ENCODE results near the gene ATOX1.
A peak's percentile ranks its signal among the peaks of the same experiment; 100 is the strongest.

The ATOX1 gene

GRCh38 chr5:151764801-151765200, 6.4 kb upstream of the ATOX1 start:
- Histone ChIP-seq H3K27ac (ENCODE audit: low read length) (no peak overlapping the region), H3K4me3 (ENCODE audit: low read length) (no peak overlapping the region), H3K27me3 (ENCODE audit: control insufficient read depth, insufficient read depth, low read length) (no peaks in the 10 kb centered on the region), H3K9ac (ENCODE audit: low read length) (no peak overlapping the region), H3K36me3 (ENCODE audit: control insufficient read depth, low read depth, low read length) (no peaks in the 10 kb centered on the region), H3K9me3 (ENCODE audit: control insufficient read depth, low read depth, low read length) (no peaks in the 10 kb centered on the region), H3K4me1 (ENCODE audit: control insufficient read depth, low read depth, low read length) (no peaks in the 10 kb centered on the region)

- peak overlapping the region; percentile 76 for H3K9ac ChIP-seq (ENCODE audit: low read length)
- peak overlapping the region; percentile 30 for H3K27ac ChIP-seq (ENCODE audit: low read length)
- no peaks in the 10 kb centered on the region for H3K9me3 ChIP-seq (ENCODE audit: control insufficient read depth, low read depth, low read length)
- H3K27me3 ChIP-seq (ENCODE audit: control insufficient read depth, insufficient read depth, low read length): no peaks in the 10 kb centered on the region
- peak overlapping the region; percentile 89 for H3K4me3 ChIP-seq (ENCODE audit: low read length)
- H3K36me3 ChIP-seq (ENCODE audit: control insufficient read depth, low read depth, low read length): no peaks in the 10 kb centered on the region
- H3K4me1 ChIP-seq (ENCODE audit: control insufficient read depth, low read depth, low read length): peaks cover 17% of the 10 kb centered on the region
These were observed 346 bp downstream of the ATOX1 start for GRCh38 chr5:151758141-151758429.

- H3K36me3 ChIP-seq (ENCODE audit: control insufficient read depth, low read depth, low read length): no peaks in the 10 kb centered on the region
- no peak overlapping the region for H3K27ac ChIP-seq (ENCODE audit: low read length)
- no peaks in the 10 kb centered on the region for H3K9me3 ChIP-seq (ENCODE audit: control insufficient read depth, low read depth, low read length)
- H3K4me1 ChIP-seq (ENCODE audit: control insufficient read depth, low read depth, low read length): peaks cover 17% of the 10 kb centered on the region
- no peaks in the 10 kb centered on the region for H3K27me3 ChIP-seq (ENCODE audit: control insufficient read depth, insufficient read depth, low read length)
- peak overlapping the region; percentile 89 for H3K4me3 ChIP-seq (ENCODE audit: low read length)
- H3K9ac ChIP-seq (ENCODE audit: low read length): peak overlapping the region; percentile 76
These were observed 944 bp downstream of the ATOX1 start for GRCh38 chr5:151757233-151758140.

- Histone ChIP-seq H3K27me3 (ENCODE audit: control insufficient read depth, insufficient read depth, low read length) (no peaks in the 10 kb centered on the region), H3K36me3 (ENCODE audit: control insufficient read depth, low read depth, low read length) (no peaks in the 10 kb centered on the region), H3K4me1 (ENCODE audit: control insufficient read depth, low read depth, low read length) (peaks cover 17% of the 10 kb centered on the region), H3K4me3 (ENCODE audit: low read length) (no peak overlapping the region), H3K9me3 (ENCODE audit: control insufficient read depth, low read depth, low read length) (no peaks in the 10 kb centered on the region), H3K27ac (ENCODE audit: low read length) (no peak overlapping the region), H3K9ac (ENCODE audit: low read length) (no peak overlapping the region)
These were observed 3.0 kb downstream of the ATOX1 start for GRCh38 chr5:151755383-151755782.

GRCh38 chr5:151751593-151751992, 6.8 kb downstream of the ATOX1 start:
- H3K4me3 ChIP-seq (ENCODE audit: low read length): no peak overlapping the region
- H3K9me3 ChIP-seq (ENCODE audit: control insufficient read depth, low read depth, low read length): no peaks in the 10 kb centered on the region
- H3K9ac ChIP-seq (ENCODE audit: low read length): no peak overlapping the region
- peaks cover 6% of the 10 kb centered on the region for H3K4me1 ChIP-seq (ENCODE audit: control insufficient read depth, low read depth, low read length)
- no peak overlapping the region for H3K27ac ChIP-seq (ENCODE audit: low read length)
- no peaks in the 10 kb centered on the region for H3K27me3 ChIP-seq (ENCODE audit: control insufficient read depth, insufficient read depth, low read length)
- H3K36me3 ChIP-seq (ENCODE audit: control insufficient read depth, low read depth, low read length): no peaks in the 10 kb centered on the region

GRCh38 chr5:151751091-151751490, 7.3 kb downstream of the ATOX1 start:
- H3K9me3 ChIP-seq (ENCODE audit: control insufficient read depth, low read depth, low read length): no peaks in the 10 kb centered on the region
- no peaks in the 10 kb centered on the region for H3K36me3 ChIP-seq (ENCODE audit: control insufficient read depth, low read depth, low read length)
- H3K4me3 ChIP-seq (ENCODE audit: low read length): no peak overlapping the region
- H3K27me3 ChIP-seq (ENCODE audit: control insufficient read depth, insufficient read depth, low read length): no peaks in the 10 kb centered on the region
- peaks cover 6% of the 10 kb centered on the region for H3K4me1 ChIP-seq (ENCODE audit: control insufficient read depth, low read depth, low read length)
- H3K27ac ChIP-seq (ENCODE audit: low read length): no peak overlapping the region
- H3K9ac ChIP-seq (ENCODE audit: low read length): no peak overlapping the region

GRCh38 chr5:151750121-151750520, 8.3 kb downstream of the ATOX1 start:
- Histone ChIP-seq H3K9me3 (ENCODE audit: control insufficient read depth, low read depth, low read length) (no peaks in the 10 kb centered on the region), H3K27ac (ENCODE audit: low read length) (no peak overlapping the region), H3K4me3 (ENCODE audit: low read length) (no peak overlapping the region), H3K36me3 (ENCODE audit: control insufficient read depth, low read depth, low read length) (peaks cover 7% of the 10 kb centered on the region), H3K4me1 (ENCODE audit: control insufficient read depth, low read depth, low read length) (peaks cover under 1% of the 10 kb centered on the region), H3K27me3 (ENCODE audit: control insufficient read depth, insufficient read depth, low read length) (no peaks in the 10 kb centered on the region), H3K9ac (ENCODE audit: low read length) (no peak overlapping the region)

GRCh38 chr5:151745071-151745705, 13.2 kb downstream of the ATOX1 start:
- Histone ChIP-seq H3K9ac (ENCODE audit: low read length) (no peak overlapping the region), H3K36me3 (ENCODE audit: control insufficient read depth, low read depth, low read length) (peaks cover 11% of the 10 kb centered on the region), H3K27ac (ENCODE audit: low read length) (no peak overlapping the region), H3K4me1 (ENCODE audit: control insufficient read depth, low read depth, low read length) (peaks cover 4% of the 10 kb centered on the region), H3K27me3 (ENCODE audit: control insufficient read depth, insufficient read depth, low read length) (no peaks in the 10 kb centered on the region), H3K9me3 (ENCODE audit: control insufficient read depth, low read depth, low read length) (no peaks in the 10 kb centered on the region), H3K4me3 (ENCODE audit: low read length) (no peak overlapping the region)

- Histone ChIP-seq H3K27me3 (ENCODE audit: control insufficient read depth, insufficient read depth, low read length) (no peaks in the 10 kb centered on the region), H3K27ac (ENCODE audit: low read length) (no peak overlapping the region), H3K36me3 (ENCODE audit: control insufficient read depth, low read depth, low read length) (peaks cover 11% of the 10 kb centered on the region)
These were observed 14.9 kb downstream of the ATOX1 start for GRCh38 chr5:151743530-151743929.

GRCh38 chr5:151742870-151743294, 15.5 kb downstream of the ATOX1 start:
- H3K4me3 ChIP-seq (ENCODE audit: low read length): no peak overlapping the region
- H3K27me3 ChIP-seq (ENCODE audit: control insufficient read depth, insufficient read depth, low read length): no peaks in the 10 kb centered on the region
- no peaks in the 10 kb centered on the region for H3K9me3 ChIP-seq (ENCODE audit: control insufficient read depth, low read depth, low read length)
- peaks cover 13% of the 10 kb centered on the region for H3K4me1 ChIP-seq (ENCODE audit: control insufficient read depth, low read depth, low read length)
- H3K27ac ChIP-seq (ENCODE audit: low read length): no peak overlapping the region
- H3K9ac ChIP-seq (ENCODE audit: low read length): no peak overlapping the region
- peaks cover 11% of the 10 kb centered on the region for H3K36me3 ChIP-seq (ENCODE audit: control insufficient read depth, low read depth, low read length)

More at GRCh38 chr5:151743530-151743929, 14.9 kb downstream of the ATOX1 start:
- Histone ChIP-seq H3K9me3 (ENCODE audit: control insufficient read depth, low read depth, low read length) (no peaks in the 10 kb centered on the region), H3K4me3 (ENCODE audit: low read length) (no peak overlapping the region), H3K4me1 (ENCODE audit: control insufficient read depth, low read depth, low read length) (peaks cover 13% of the 10 kb centered on the region), H3K9ac (ENCODE audit: low read length) (no peak overlapping the region)

- H3K27me3 ChIP-seq (ENCODE audit: control insufficient read depth, insufficient read depth, low read length): no peaks in the 10 kb centered on the region
- H3K27ac ChIP-seq (ENCODE audit: low read length): no peak overlapping the region
- H3K9me3 ChIP-seq (ENCODE audit: control insufficient read depth, low read depth, low read length): no peaks in the 10 kb centered on the region
- H3K36me3 ChIP-seq (ENCODE audit: control insufficient read depth, low read depth, low read length): peaks cover 11% of the 10 kb centered on the region
- no peak overlapping the region for H3K9ac ChIP-seq (ENCODE audit: low read length)
- H3K4me3 ChIP-seq (ENCODE audit: low read length): no peak overlapping the region
- H3K4me1 ChIP-seq (ENCODE audit: control insufficient read depth, low read depth, low read length): peaks cover 13% of the 10 kb centered on the region
These were observed 16.6 kb downstream of the ATOX1 start for GRCh38 chr5:151741678-151742423.

All from iPS-18a (cell line).